Astrocyte of the spinal cord (primary cell): ENCODE data around the gene MTCP1.

Experiments
- DNase-seq: peaks from one replicate; pipeline ENCODE4 v3.0.0; 2011; ENCODE audit warnings: low read depth, low spot score
- H3K4me3 ChIP-seq: 2 replicates; pipeline ENCODE4 v1.5.1; 2011; ENCODE audit warnings: low read depth, mild to moderate bottlenecking, low read length, moderate library complexity
- in situ Hi-C: cut with HindIII; loops from 2 replicates; pipeline ENCODE4 v1.10.0; 2017; ENCODE audit warnings: low sequenced_read_pairs
- TF ChIP-seq, protein P1 (sequence below): IDR thresholded peaks from 2 replicates; pipeline ENCODE4 v1.5.1; 2012; ENCODE audit warnings: low read depth, mild to moderate bottlenecking, low read length, inconsistent platforms

Gene MTCP1, protein sequence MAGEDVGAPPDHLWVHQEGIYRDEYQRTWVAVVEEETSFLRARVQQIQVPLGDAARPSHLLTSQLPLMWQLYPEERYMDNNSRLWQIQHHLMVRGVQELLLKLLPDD

DNA sequence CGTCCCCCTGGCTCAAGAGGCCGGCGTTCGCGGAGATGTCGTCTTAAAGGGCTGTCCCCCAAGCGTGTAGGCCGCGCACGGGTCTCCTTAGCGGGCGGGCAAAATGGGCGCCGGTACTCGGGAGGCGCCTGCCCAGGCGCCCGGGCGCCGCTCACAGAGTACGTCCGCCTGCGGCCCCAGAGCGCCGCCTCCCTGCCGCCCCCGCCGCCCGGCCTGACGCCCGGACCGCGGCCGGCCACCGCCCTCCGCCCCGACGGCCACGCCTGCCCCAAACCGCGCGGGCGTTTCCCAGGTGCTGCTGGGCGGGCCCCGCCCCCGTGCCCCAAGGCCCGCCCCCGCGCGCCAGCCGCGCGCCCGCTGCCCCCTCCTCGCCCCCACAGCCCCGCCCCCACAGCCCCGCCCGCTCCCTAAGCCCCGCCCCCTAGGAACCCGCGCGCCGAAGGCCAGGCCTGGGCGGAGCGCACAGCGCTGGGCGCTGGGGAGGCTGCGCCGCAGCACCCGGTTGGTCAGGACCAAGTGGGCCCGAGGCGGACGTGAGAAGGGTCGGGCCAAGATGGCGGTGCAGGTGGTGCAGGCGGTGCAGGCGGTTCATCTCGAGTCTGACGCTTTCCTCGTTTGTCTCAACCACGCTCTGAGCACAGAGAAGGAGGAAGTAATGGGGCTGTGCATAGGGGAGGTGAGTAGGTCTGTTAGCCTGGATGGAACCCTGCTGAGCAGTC lies at the start of gene MTCP1, which contains the start of the genes BRCC3 and CMC4:
Gene MTCP1, minus strand, starts transcription at position 162 of the 719 bp plus-strand sequence. CDS start 5,126 bp downstream, outside the sequence.
Gene BRCC3, plus strand, starts transcription at position 534 of the 719 bp plus-strand sequence. Its CDS starts 20 bp downstream, at position 554.
Gene CMC4, minus strand, starts transcription at position 162 of the 719 bp plus-strand sequence. CDS start 7,113 bp downstream, outside the sequence.
- DNase-seq: peak; percentile 77
- TF ChIP-seq, protein P1, sequence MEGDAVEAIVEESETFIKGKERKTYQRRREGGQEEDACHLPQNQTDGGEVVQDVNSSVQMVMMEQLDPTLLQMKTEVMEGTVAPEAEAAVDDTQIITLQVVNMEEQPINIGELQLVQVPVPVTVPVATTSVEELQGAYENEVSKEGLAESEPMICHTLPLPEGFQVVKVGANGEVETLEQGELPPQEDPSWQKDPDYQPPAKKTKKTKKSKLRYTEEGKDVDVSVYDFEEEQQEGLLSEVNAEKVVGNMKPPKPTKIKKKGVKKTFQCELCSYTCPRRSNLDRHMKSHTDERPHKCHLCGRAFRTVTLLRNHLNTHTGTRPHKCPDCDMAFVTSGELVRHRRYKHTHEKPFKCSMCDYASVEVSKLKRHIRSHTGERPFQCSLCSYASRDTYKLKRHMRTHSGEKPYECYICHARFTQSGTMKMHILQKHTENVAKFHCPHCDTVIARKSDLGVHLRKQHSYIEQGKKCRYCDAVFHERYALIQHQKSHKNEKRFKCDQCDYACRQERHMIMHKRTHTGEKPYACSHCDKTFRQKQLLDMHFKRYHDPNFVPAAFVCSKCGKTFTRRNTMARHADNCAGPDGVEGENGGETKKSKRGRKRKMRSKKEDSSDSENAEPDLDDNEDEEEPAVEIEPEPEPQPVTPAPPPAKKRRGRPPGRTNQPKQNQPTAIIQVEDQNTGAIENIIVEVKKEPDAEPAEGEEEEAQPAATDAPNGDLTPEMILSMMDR: no peak
- in situ Hi-C loops: no loop called here
- peak within 1 kb of the TSS; percentile 74 for H3K4me3 ChIP-seq

DNA sequence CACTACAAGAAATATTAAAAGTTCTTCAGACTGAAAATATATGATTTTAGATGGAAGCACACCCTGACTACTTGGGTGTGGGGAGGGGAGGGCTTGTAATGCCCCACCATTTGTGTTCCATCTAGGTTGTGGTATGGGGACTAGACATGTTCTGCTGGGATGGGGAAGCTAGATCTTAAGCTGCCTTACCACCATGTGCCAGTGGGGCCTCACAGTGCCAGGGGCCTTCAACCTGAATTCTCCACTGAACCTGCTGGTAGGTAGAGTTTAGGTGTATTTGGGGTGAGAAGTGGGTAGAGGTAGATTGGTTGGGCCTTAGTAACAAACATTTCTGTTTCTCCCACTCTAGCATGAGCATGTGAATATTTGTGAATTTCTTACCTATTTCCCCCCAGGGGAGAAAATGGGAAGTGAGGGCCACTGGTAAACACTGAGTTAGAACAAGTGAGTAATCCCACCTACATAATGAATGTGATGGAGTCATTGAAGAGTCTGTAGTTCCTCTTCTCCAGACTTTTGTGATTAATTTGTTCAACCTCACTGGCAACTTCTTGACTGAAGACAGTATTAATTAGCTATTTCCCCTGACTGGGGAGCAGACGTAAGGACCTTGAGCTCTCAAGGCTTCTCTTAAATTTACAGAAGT lies 44.4 kb upstream of the MTCP1 start:
- no peak for DNase-seq
- H3K4me3 ChIP-seq: no peak overlapping the region
- TF ChIP-seq, protein P1: no peak
- in situ Hi-C loops: no loop called here

DNA sequence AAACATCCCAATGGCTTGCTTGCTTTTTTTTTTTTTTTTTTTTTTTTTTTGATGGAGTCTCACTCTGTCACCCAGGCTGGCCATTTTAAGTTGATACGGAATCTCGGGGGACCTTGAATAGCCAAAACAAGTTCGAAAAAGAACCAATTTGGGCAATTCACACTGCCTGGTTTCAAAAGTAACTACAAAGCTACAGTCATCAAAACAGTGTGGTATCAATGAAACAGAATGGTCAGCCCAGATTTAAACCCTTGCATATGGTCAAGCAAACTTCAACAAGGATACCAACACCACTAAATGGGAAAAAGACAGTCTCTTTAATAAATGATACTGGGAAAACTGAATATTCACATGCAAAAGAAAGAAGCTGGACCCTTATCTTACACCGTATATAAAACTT lies 42.2 kb upstream of the MTCP1 start:
- TF ChIP-seq, protein P1: no peak
- no peak for DNase-seq
- in situ Hi-C loops: no loop called here
- no peak overlapping the region for H3K4me3 ChIP-seq

DNA sequence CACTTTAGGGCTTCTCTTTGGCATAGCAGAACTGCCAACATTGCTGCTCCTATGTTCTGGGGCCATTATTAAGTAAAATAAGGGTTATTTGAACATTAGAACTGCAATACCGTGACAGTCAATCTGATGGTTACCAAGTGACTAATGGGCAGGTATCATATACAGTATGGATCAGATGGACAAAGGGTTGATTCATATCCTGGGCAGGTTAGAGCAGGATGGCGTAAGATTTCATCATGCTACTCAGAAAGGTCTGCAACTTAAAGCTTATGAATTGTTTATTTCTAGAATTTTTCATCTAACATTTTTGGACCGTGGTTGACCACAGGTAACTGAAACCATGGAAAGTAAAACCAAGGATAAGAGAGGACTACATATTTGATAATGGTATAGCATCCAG lies 41.2 kb upstream of the MTCP1 start:
- DNase-seq: no peak
- TF ChIP-seq, protein P1: no peak
- no peak overlapping the region for H3K4me3 ChIP-seq
- in situ Hi-C loops: no loop called here

DNA sequence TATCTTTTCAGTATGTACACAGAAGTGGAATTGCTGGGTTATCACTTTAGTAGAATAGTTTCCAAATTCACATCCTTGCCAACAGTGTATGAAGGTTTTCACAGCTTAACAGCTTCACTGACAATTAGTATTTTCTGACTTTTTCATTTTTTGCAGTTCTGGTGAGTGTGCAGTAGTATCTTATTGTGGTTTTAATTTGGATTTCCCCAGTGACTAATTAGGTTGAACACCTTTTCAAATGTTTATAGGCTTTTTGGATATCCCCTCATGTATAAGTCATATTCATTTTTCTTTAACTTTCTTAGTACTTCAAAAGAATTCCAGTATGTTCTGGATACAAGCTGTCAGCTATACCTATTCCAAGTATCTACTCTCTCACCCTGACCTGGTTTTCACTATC lies 37.5 kb upstream of the MTCP1 start:
- DNase-seq: no peak
- in situ Hi-C loops: no loop called here
- no peak overlapping the region for H3K4me3 ChIP-seq
- TF ChIP-seq, protein P1: no peak

DNA sequence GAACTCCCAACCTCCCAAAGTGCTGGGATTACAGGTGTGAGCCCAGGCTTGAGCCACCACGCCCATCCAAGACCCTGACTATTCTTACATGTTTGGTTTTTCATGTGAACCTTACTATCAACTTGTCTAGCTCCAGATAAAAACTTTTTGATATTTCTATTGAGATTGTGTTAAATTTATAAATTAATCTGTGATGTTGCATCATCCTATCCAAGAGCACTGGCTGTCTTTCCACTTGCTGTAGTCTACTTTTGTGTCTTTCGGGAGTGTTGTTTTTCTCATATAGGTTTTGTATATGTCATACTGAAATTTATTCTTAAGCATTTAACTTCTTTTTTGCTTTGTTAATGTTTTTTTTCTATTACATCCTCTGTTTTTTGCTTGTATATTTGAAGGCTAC lies 35.0 kb upstream of the MTCP1 start:
- TF ChIP-seq, protein P1: no peak
- in situ Hi-C loops: no loop called here
- H3K4me3 ChIP-seq: no peak overlapping the region
- no peak for DNase-seq
